Gastrocnemius medialis (tissue), 4 donors: ENCODE results near the gene ENOX1. TPM values are rescaled to one million over a fixed set of nuclear protein-coding genes. Genes with fewer than 3 reads are reported as not detected.

Source experiments
- ATAC-seq, 2 donors: fragments of 150-250 bp; one replicate each; pipeline ENCODE4 v1.9.1; 2016
- DNase-seq, 2 donors: peaks; one replicate each; pipeline ENCODE4 v3.0.0-alpha.2; 2019
- H3K27ac ChIP-seq, 4 donors: fragments of 200-600 bp; sonication (generic); 1 replicate in 1 of 4; 2 replicates in 3 of 4; pipeline ENCODE4 v1.5.1; 2016 to 2018; ENCODE audit warnings: mild to moderate bottlenecking in 2 of 4, moderate library complexity in 1 of 4
- H3K27me3 ChIP-seq, 3 donors: fragments of 200-600 bp; sonication (generic) in 2 of 3; 1 replicate in 1 of 3; 2 replicates in 2 of 3; pipeline versions ENCODE4 v1.5.1 to v1.6.0; 2016 to 2019; ENCODE audit warnings: mild to moderate bottlenecking in 1 of 3, moderate library complexity in 1 of 3
- H3K36me3 ChIP-seq, 2 donors: fragments of 200-600 bp; sonication (generic) in 1 of 2; one replicate each; pipeline ENCODE4 v1.5.1; 2017 to 2018
- H3K4me1 ChIP-seq, 2 donors: fragments of 200-600 bp; sonication (generic) in 1 of 2; one replicate each; pipeline ENCODE4 v1.5.1; 2016 to 2017; ENCODE audit warnings: mild to moderate bottlenecking in 2 of 2
- H3K4me3 ChIP-seq, 4 donors: fragments of 200-600 bp; sonication (generic) in 3 of 4; 1 replicate in 1 of 4; 2 replicates in 3 of 4; pipeline ENCODE4 v1.5.1; 2016 to 2019; ENCODE audit warnings: mild to moderate bottlenecking in 2 of 4
- H3K9me3 ChIP-seq, 3 donors: fragments of 200-600 bp; sonication (generic) in 2 of 3; 1 replicate in 1 of 3; 2 replicates in 2 of 3; pipeline ENCODE4 v1.5.1; 2016 to 2019
- CTCF ChIP-seq, 5 experiments: fragments of 450-650 bp in 3 of 5; fragments of 200-600 bp in 2 of 5; sonication (generic) in 2 of 5; IDR thresholded peaks in 4 of 5; conservative IDR thresholded peaks in 1 of 5; 1 replicate in 4 of 5; 2 replicates in 1 of 5; pipeline ENCODE4 v1.5.1; 2016 to 2019; ENCODE audit warnings: antibody characterized with exemption in 5 of 5, mild to moderate bottlenecking in 3 of 5, moderate library complexity in 3 of 5
- POLR2A ChIP-seq, 2 donors: fragments of 450-650 bp; IDR thresholded peaks; one replicate each; pipeline ENCODE4 v1.6.1; 2017; ENCODE audit warnings: antibody characterized with exemption in 2 of 2, mild to moderate bottlenecking in 2 of 2, moderate library complexity in 2 of 2
- in situ Hi-C, 4 donors: fragments of 200-750 bp; cut with MboI; loops; one replicate each; pipeline versions ENCODE4 v1.15.0 to v1.8.0; 2017; ENCODE audit warnings: low sequenced_read_pairs in 4 of 4
- intact Hi-C: fragments of 100-400 bp; cut with DNase I; formaldehyde crosslinking; loops from one replicate; pipeline ENCODE4 v1.15.1; 2023; ENCODE audit warnings: low total_unique reads
- total RNA-seq, 4 donors: library from RNA; depleted of rRNA; stranded (reverse); fragments of >200 nt; gene quantifications; one replicate each; pipeline versions ENCODE4 v1.1.0 to v1.2.3, GENCODE V29; 2016

The ENOX1 gene
- total RNA-seq, 4 donors from 2014 or later = 0.46 to 3.5 (median 1.8) TPM

- intact Hi-C loops (loop anchor here (10.0 kb wide), 2 partner anchors 127 to 567 kb away; partner anchors contain the start of genes CCDC122 and LACC1), in situ Hi-C loops (loop anchor here in 3 of 4 donors (10.0 to 25.0 kb wide), 2 partner anchors 479 to 497 kb away; partner anchors contain the start of gene ENOX1 (in 1 of the 3))
- no peaks in the 10 kb centered on the region for H3K36me3 ChIP-seq
- no peaks in the 10 kb centered on the region for H3K9me3 ChIP-seq
- H3K27me3 ChIP-seq = no peaks in the 10 kb centered on the region
- H3K27ac ChIP-seq = peak overlapping the region in 1 of 4 donors; percentile 32
- peak; percentile 42 to 71 for DNase-seq
- TF ChIP-seq POLR2A (IDR thresholded peaks at IDR 0.05) (no peak), CTCF (IDR thresholded peaks at IDR 0.05 in 4 of 5, conservative IDR thresholded peaks at IDR 0.05 in 1 of 5) (no peak)
- H3K4me3 ChIP-seq = no peak overlapping the region
- peaks cover 4 to 13% of the 10 kb centered on the region in 2 donors for H3K4me1 ChIP-seq
- peak in 1 of 2 donors; percentile 22 for ATAC-seq
These were observed 478.8 kb downstream of the ENOX1 start for GRCh38 chr13:43307921-43308433.

GRCh38 chr13:43307221-43307920 lies 479.4 kb downstream of the ENOX1 start:
- ATAC-seq (peak in 1 of 2 donors; percentile 19), DNase-seq (no peak)
- intact Hi-C loops = loop anchor here (10.0 kb wide), 2 partner anchors 127 to 567 kb away; partner anchors contain the start of genes CCDC122 and LACC1
- H3K4me1 ChIP-seq = peaks cover 4 to 17% of the 10 kb centered on the region in 2 donors
- TF ChIP-seq POLR2A (IDR thresholded peaks at IDR 0.05) = no peak
- TF ChIP-seq CTCF (IDR thresholded peaks at IDR 0.05 in 4 of 5, conservative IDR thresholded peaks at IDR 0.05 in 1 of 5) = no peak
- in situ Hi-C loops = loop anchor here in 3 of 4 donors (10.0 to 25.0 kb wide), 2 partner anchors 480 to 497 kb away; partner anchors contain the start of gene ENOX1 (in 1 of the 3)
- H3K36me3 ChIP-seq = no peaks in the 10 kb centered on the region
- no peak overlapping the region for H3K4me3 ChIP-seq
- H3K27me3 ChIP-seq = no peaks in the 10 kb centered on the region
- H3K27ac ChIP-seq = peak overlapping the region in 1 of 4 donors; percentile 32
- no peaks in the 10 kb centered on the region for H3K9me3 ChIP-seq

DNA sequence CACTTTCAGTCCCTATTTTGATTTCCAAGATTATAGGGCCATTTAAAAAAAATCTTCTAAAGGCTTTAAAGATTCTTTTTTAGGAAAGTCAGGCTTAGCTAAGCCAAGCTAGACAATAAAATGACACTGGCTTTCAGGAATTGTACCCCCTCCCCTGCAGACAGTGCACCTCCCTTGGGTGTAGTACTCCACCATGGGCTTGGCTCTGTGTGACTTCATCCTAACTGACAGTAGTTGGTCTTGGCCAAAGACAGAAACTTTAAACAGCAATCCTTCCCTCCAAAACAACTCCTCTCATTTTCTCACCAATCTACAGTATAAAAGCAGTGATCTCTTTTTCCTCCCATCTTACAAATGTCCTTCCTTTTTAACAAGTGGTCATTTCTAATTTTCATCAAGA lies 480.4 kb downstream of the ENOX1 start:
- in situ Hi-C loops = loop anchor here in 3 of 4 donors (10.0 to 25.0 kb wide), 2 partner anchors 481 to 498 kb away; partner anchors contain the start of gene ENOX1 (in 1 of the 3)
- no peaks in the 10 kb centered on the region for H3K27me3 ChIP-seq
- intact Hi-C loops = loop anchor here (10.0 kb wide), 2 partner anchors 128 to 568 kb away; partner anchors contain the start of genes CCDC122 and LACC1

GRCh38 chr13:43305416-43305815 lies 481.4 kb downstream of the ENOX1 start:
- Histone ChIP-seq H3K36me3 (no peaks in the 10 kb centered on the region), H3K4me1 (peaks cover 4 to 17% of the 10 kb centered on the region in 2 donors), H3K27ac (no peak overlapping the region), H3K9me3 (no peaks in the 10 kb centered on the region), H3K27me3 (no peaks in the 10 kb centered on the region), H3K4me3 (no peak overlapping the region)
- no peak for TF ChIP-seq CTCF (IDR thresholded peaks at IDR 0.05 in 4 of 5, conservative IDR thresholded peaks at IDR 0.05 in 1 of 5)
- no peak for TF ChIP-seq POLR2A (IDR thresholded peaks at IDR 0.05)
- DNase-seq (no peak), ATAC-seq (no peak)
- in situ Hi-C loops = loop anchor here in 3 of 4 donors (10.0 to 25.0 kb wide), 2 partner anchors 482 to 499 kb away; partner anchors contain the start of gene ENOX1 (in 1 of the 3)
- intact Hi-C loops = loop anchor here (10.0 kb wide), 2 partner anchors 129 to 569 kb away; partner anchors contain the start of genes CCDC122 and LACC1

More for the DNA sequence above, 480.4 kb downstream of the ENOX1 start:
- peaks cover 4 to 17% of the 10 kb centered on the region in 2 donors for H3K4me1 ChIP-seq
- TF ChIP-seq CTCF (IDR thresholded peaks at IDR 0.05 in 4 of 5, conservative IDR thresholded peaks at IDR 0.05 in 1 of 5) = no peak
- TF ChIP-seq POLR2A (IDR thresholded peaks at IDR 0.05) = no peak
- H3K9me3 ChIP-seq = no peaks in the 10 kb centered on the region
- no peaks in the 10 kb centered on the region for H3K36me3 ChIP-seq
- ATAC-seq (no peak), DNase-seq (no peak)
- no peak overlapping the region for H3K27ac ChIP-seq
- no peak overlapping the region for H3K4me3 ChIP-seq
